Naive thymus-derived CD4-positive, alpha-beta T cell (primary cell): ENCODE measurements around the gene PI4KA. TPM values are rescaled to one million over a fixed set of nuclear protein-coding genes. Genes with fewer than 3 reads are reported as not detected.

Experiments used
- ATAC-seq: fragments of 150-1000 bp; cut with Tn5 transposase; 2 replicates; pipeline ENCODE4 v1.10.0; 2021; ENCODE audit warnings: mild to moderate bottlenecking, moderate library complexity
- CTCF ChIA-PET: fragments of 350-600 bp; sonication (Branson Sonifier 250); formaldehyde crosslinking; loops from one replicate; lab custom pipeline; 2021; ENCODE audit warnings: antibody characterized with exemption; lab: Charles Lee
- POLR2A ChIA-PET: fragments of 350-600 bp; sonication (Branson Sonifier 250); formaldehyde crosslinking; loops from one replicate; lab custom pipeline; 2021; ENCODE audit warnings: antibody characterized with exemption, inconsistent platforms; lab: Charles Lee
- DNase-seq, 9 donors: peaks; one replicate each; pipeline versions ENCODE4 v3.0.0 to v3.0.0-alpha.2; 2020 to 2022; ENCODE audit warnings: mixed read lengths in 1 of 9
- H3K27ac ChIP-seq: one replicate; pipeline ENCODE4 v1.7.0; 2013; ENCODE audit warnings: mild to moderate bottlenecking, low read depth, low read length, moderate library complexity
- H3K27me3 ChIP-seq, 2 donors: one replicate each; pipeline ENCODE4 v1.7.0; 2013; ENCODE audit warnings: low read length in 2 of 2, mild to moderate bottlenecking in 2 of 2, moderate library complexity in 2 of 2; ENCODE audit not compliant: control insufficient read depth in 2 of 2, insufficient read depth in 2 of 2
- H3K36me3 ChIP-seq, 3 experiments: 1 replicate in 2 of 3; 2 replicates in 1 of 3; pipeline ENCODE4 v1.7.0; 2013; ENCODE audit warnings: low read length in 3 of 3, mild to moderate bottlenecking in 3 of 3, moderate library complexity in 1 of 3; ENCODE audit not compliant: insufficient read depth in 3 of 3, control insufficient read depth in 2 of 3
- H3K4me1 ChIP-seq, 2 donors: one replicate each; pipeline ENCODE4 v1.7.0; 2013; ENCODE audit warnings: low read length in 2 of 2, mild to moderate bottlenecking in 2 of 2, moderate library complexity in 1 of 2; ENCODE audit not compliant: control insufficient read depth in 2 of 2, insufficient read depth in 2 of 2
- H3K4me3 ChIP-seq: 2 replicates; pipeline ENCODE4 v1.7.0; 2013; ENCODE audit warnings: mild to moderate bottlenecking, low read length
- H3K9me3 ChIP-seq, 3 experiments: 1 replicate in 2 of 3; 2 replicates in 1 of 3; pipeline ENCODE4 v1.7.0; 2013; ENCODE audit warnings: low read length in 3 of 3; ENCODE audit not compliant: control insufficient read depth in 2 of 3
- H3K27ac Mint-ChIP-seq, 9 donors: one replicate each; pipeline ENCODE4 v1.8.0; 2020 to 2022; ENCODE audit warnings: mixed read lengths in 9 of 9, mild to moderate bottlenecking in 8 of 9, moderate library complexity in 5 of 9, inconsistent platforms in 2 of 9
- H3K27me3 Mint-ChIP-seq, 5 donors: one replicate each; pipeline ENCODE4 v1.8.0; 2021 to 2022; ENCODE audit warnings: mixed read lengths in 5 of 5, mild to moderate bottlenecking in 1 of 5
- H3K36me3 Mint-ChIP-seq, 5 donors: one replicate each; pipeline ENCODE4 v1.8.0; 2020 to 2022; ENCODE audit warnings: mixed read lengths in 5 of 5, mild to moderate bottlenecking in 3 of 5, inconsistent platforms in 1 of 5
- H3K4me1 Mint-ChIP-seq, 7 donors: one replicate each; pipeline ENCODE4 v1.8.0; 2020 to 2022; ENCODE audit warnings: mixed read lengths in 7 of 7, mild to moderate bottlenecking in 3 of 7, inconsistent platforms in 1 of 7
- H3K4me3 Mint-ChIP-seq, 10 donors: one replicate each; pipeline ENCODE4 v1.8.0; 2020 to 2022; ENCODE audit warnings: mild to moderate bottlenecking in 10 of 10, mixed read lengths in 10 of 10, moderate library complexity in 6 of 10, inconsistent platforms in 2 of 10
- H3K9me3 Mint-ChIP-seq, 11 donors: one replicate each; pipeline ENCODE4 v1.8.0; 2020 to 2022; ENCODE audit warnings: mixed read lengths in 11 of 11, mild to moderate bottlenecking in 4 of 11, inconsistent platforms in 1 of 11, moderate library complexity in 1 of 11
- intact Hi-C, 2 donors: fragments of 100-400 bp; cut with micrococcal nuclease; formaldehyde crosslinking; loops; one replicate each; pipeline ENCODE4 v1.15.1; 2023
- polyA plus RNA-seq, 2 donors: library from polyadenylated mRNA; unstranded; fragments of 300-500 nt; fragmentation: Illumina TruSeq; gene quantifications; one replicate each; pipeline ENCODE4 v1.2.3, GENCODE V29; 2021
- total RNA-seq, 6 experiments: library from RNA in 5 of 6; stranded (reverse) in 5 of 6; gene quantifications; 1 replicate in 5 of 6; 2 replicates in 1 of 6; pipeline ENCODE4 v1.2.3 and lab custom pipeline; 2021 to 2026

PI4KA gene
- total and polyA plus RNA-seq, 7 experiments from 2014 or later = 40.1 to 181 (median 156) TPM

DNA sequence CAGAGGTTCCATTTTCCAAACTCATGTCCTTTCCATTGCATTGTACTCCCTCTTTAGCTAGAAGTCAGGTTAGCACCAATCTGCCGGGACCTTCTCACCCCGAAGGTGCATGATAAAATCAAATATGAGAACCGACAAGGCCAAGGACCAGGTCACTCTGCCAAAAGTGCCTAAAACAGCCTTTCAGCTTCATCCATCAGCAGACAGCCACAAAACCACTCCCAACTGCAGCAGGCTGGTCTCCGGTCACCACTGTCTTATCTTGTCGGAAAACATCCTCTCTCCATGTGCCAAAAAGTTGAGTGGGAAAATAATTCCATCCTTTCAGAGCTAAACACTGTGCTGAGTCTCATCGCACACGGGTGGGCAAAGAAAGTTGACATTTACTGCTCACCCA lies 1.4 kb downstream of the PI4KA start:
- Mint-ChIP-seq H3K27me3 (no peaks in the 10 kb centered on the region), H3K4me1 (peaks cover 45 to 78% (median 60%) of the 10 kb centered on the region in 7 donors), H3K27ac (peak overlapping the region in 8 of 9 donors; percentile 60 to 90 (median 86)), H3K4me3 (peak overlapping the region; percentile 85 to 95 (median 92)), H3K36me3 (peaks cover 0 to 5% (median 4%) of the 10 kb centered on the region in 5 donors), H3K9me3 (no peaks in the 10 kb centered on the region)
- Histone ChIP-seq H3K4me3 (peak overlapping the region; percentile 78), H3K27ac (peak overlapping the region; percentile 87), H3K36me3 (peaks cover 0 to 5% (median 0%) of the 10 kb centered on the region in 3 experiments), H3K4me1 (peaks cover 20 to 25% of the 10 kb centered on the region in 2 donors), H3K27me3 (no peaks in the 10 kb centered on the region), H3K9me3 (no peaks in the 10 kb centered on the region)
- DNase-seq (no peak), ATAC-seq (no peak)
- intact Hi-C loops = loop anchor here (5.0 to 10.0 kb wide), 4 partner anchors 55 to 880 kb away; partner anchors contain the start of genes KLHL22 (in 1 of the 2), YPEL1 (in 1 of the 2) and ZNF74 (in 1 of the 2)
- CTCF ChIA-PET = interaction anchor here (0.6 kb wide), 1 partner anchor 1597 kb away, joined by 3 read pairs; no protein-coding TSS in a partner anchor
- POLR2A ChIA-PET = interaction anchor here (1.2 to 1.4 kb wide), 2 partner anchors 64 to 125 kb away, joined by 3 to 5 read pairs; partner anchors contain the start of gene LZTR1

- H3K4me1 Mint-ChIP-seq = peaks cover 41 to 76% (median 62%) of the 10 kb centered on the region in 7 donors
- ATAC-seq = no peak
- H3K36me3 Mint-ChIP-seq = peaks cover 0 to 5% (median 0%) of the 10 kb centered on the region in 5 donors
- peak overlapping the region in 4 of 9 donors; percentile 65 to 77 (median 75) for H3K27ac Mint-ChIP-seq
- H3K27ac ChIP-seq = no peak overlapping the region
- no peaks in the 10 kb centered on the region for H3K9me3 ChIP-seq
- H3K27me3 Mint-ChIP-seq = no peaks in the 10 kb centered on the region
- DNase-seq = no peak
- H3K4me3 Mint-ChIP-seq = peak overlapping the region in 3 of 10 donors; percentile 5 to 52 (median 30)
- no peaks in the 10 kb centered on the region for H3K27me3 ChIP-seq
- POLR2A ChIA-PET = no interaction called here
- no peak overlapping the region for H3K4me3 ChIP-seq
- H3K9me3 Mint-ChIP-seq = no peaks in the 10 kb centered on the region
- intact Hi-C loops = loop anchor here in 1 of 2 donors (10.0 kb wide), 1 partner anchor 358 kb away; the partner anchor contains the start of gene KLHL22
- peaks cover 0 to 3% (median 0%) of the 10 kb centered on the region in 3 experiments for H3K36me3 ChIP-seq
- CTCF ChIA-PET = no interaction called here
- peaks cover 10 to 20% of the 10 kb centered on the region in 2 donors for H3K4me1 ChIP-seq
Observed at GRCh38 chr22:20853236-20853660, 5.4 kb downstream of the PI4KA start.

- Histone ChIP-seq H3K4me3 (no peak overlapping the region), H3K36me3 (no peaks in the 10 kb centered on the region), H3K9me3 (no peaks in the 10 kb centered on the region), H3K27me3 (no peaks in the 10 kb centered on the region), H3K27ac (no peak overlapping the region), H3K4me1 (peaks cover 6 to 18% of the 10 kb centered on the region in 2 donors)
- no peak for DNase-seq
- ChIA-PET POLR2A (no interaction called here), CTCF (no interaction called here)
- intact Hi-C loops = loop anchor here in 1 of 2 donors (10.0 kb wide), 1 partner anchor 358 kb away; the partner anchor contains the start of gene KLHL22
- H3K4me1 Mint-ChIP-seq = peaks cover 36 to 76% (median 62%) of the 10 kb centered on the region in 7 donors
- H3K4me3 Mint-ChIP-seq = peak overlapping the region in 2 of 10 donors; percentile 37 to 56
- H3K9me3 Mint-ChIP-seq = no peaks in the 10 kb centered on the region
- no peaks in the 10 kb centered on the region for H3K27me3 Mint-ChIP-seq
- no peak for ATAC-seq
- H3K36me3 Mint-ChIP-seq = peaks cover 0 to 5% (median 0%) of the 10 kb centered on the region in 5 donors
- H3K27ac Mint-ChIP-seq = peak overlapping the region in 2 of 9 donors; percentile 34 to 52
Observed at GRCh38 chr22:20852503-20852902, 6.1 kb downstream of the PI4KA start.

- Histone ChIP-seq H3K9me3 (no peaks in the 10 kb centered on the region), H3K27ac (no peak overlapping the region), H3K36me3 (no peaks in the 10 kb centered on the region), H3K4me3 (no peak overlapping the region), H3K4me1 (peaks cover 1 to 13% of the 10 kb centered on the region in 2 donors), H3K27me3 (no peaks in the 10 kb centered on the region)
- ATAC-seq (no peak), DNase-seq (no peak)
- Mint-ChIP-seq H3K4me1 (peaks cover 31 to 74% (median 60%) of the 10 kb centered on the region in 7 donors), H3K27ac (peak overlapping the region in 2 of 9 donors; percentile 34 to 54), H3K9me3 (no peaks in the 10 kb centered on the region), H3K4me3 (peak overlapping the region in 3 of 10 donors; percentile 6 to 56 (median 37)), H3K36me3 (peaks cover 0 to 5% (median 0%) of the 10 kb centered on the region in 5 donors), H3K27me3 (no peaks in the 10 kb centered on the region)
- POLR2A ChIA-PET = no interaction called here
- CTCF ChIA-PET = no interaction called here
- intact Hi-C loops = loop anchor here in 1 of 2 donors (10.0 kb wide), 1 partner anchor 357 kb away; the partner anchor contains the start of gene KLHL22
Observed at GRCh38 chr22:20852076-20852475, 6.5 kb downstream of the PI4KA start.

DNA sequence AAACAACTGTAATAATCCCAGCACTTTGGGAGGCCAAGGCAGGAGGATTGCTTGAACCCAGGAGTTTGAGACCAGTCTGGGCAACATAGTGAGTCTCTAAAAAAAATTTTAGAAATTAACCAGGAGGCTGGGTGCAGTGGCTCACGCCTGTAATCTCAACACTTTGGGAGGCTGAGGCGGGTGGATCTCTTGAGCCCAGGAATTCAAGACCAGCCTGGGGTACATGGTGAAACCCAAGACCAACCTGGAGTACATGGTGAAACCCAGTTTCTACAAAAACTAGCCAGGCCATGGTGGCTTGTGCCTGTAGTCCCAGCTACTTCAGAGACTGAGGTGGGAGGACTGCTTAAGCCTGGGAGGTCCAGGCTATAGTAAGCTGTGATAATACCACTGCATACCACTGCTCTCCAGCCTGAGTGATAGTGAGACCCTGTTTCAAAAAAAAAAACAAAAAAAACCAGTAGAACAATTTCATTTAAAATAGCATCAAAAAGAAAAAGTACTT lies 11.2 kb downstream of the PI4KA start:
- Mint-ChIP-seq H3K9me3 (no peaks in the 10 kb centered on the region), H3K27me3 (no peaks in the 10 kb centered on the region), H3K4me1 (peaks cover 14 to 66% (median 54%) of the 10 kb centered on the region in 7 donors), H3K36me3 (no peaks in the 10 kb centered on the region), H3K4me3 (peak overlapping the region in 1 of 10 donors; percentile 27), H3K27ac (peak overlapping the region in 1 of 9 donors; percentile 21)
- ATAC-seq (no peak), DNase-seq (no peak)
- Histone ChIP-seq H3K27me3 (no peaks in the 10 kb centered on the region), H3K36me3 (no peaks in the 10 kb centered on the region), H3K4me3 (no peak overlapping the region), H3K27ac (no peak overlapping the region), H3K4me1 (peaks cover 0 to 9% of the 10 kb centered on the region in 2 donors), H3K9me3 (no peaks in the 10 kb centered on the region)
- intact Hi-C loops = no loop called here
- ChIA-PET CTCF (no interaction called here), POLR2A (no interaction called here)

- POLR2A ChIA-PET = no interaction called here
- Histone ChIP-seq H3K4me1 (peaks cover 0 to 19% of the 10 kb centered on the region in 2 donors), H3K27ac (no peak overlapping the region), H3K4me3 (no peak overlapping the region), H3K9me3 (no peaks in the 10 kb centered on the region), H3K27me3 (no peaks in the 10 kb centered on the region), H3K36me3 (no peaks in the 10 kb centered on the region)
- no peak for DNase-seq
- intact Hi-C loops = no loop called here
- Mint-ChIP-seq H3K9me3 (no peaks in the 10 kb centered on the region), H3K27ac (peak overlapping the region in 3 of 9 donors; percentile 1 to 41 (median 39)), H3K4me1 (peaks cover 26 to 81% (median 67%) of the 10 kb centered on the region in 7 donors), H3K27me3 (no peaks in the 10 kb centered on the region), H3K4me3 (peak overlapping the region in 2 of 10 donors; percentile 3 to 28), H3K36me3 (peaks cover 0 to 4% (median 0%) of the 10 kb centered on the region in 5 donors)
- CTCF ChIA-PET = interaction anchor here (0.6 kb wide), 1 partner anchor 71 kb away, joined by 3 read pairs; no protein-coding TSS in a partner anchor
- ATAC-seq = no peak
Observed at GRCh38 chr22:20844055-20845037, 14.3 kb downstream of the PI4KA start.
